Measurements from ENCODE around the gene USP7. TPM values are rescaled to one million over a fixed set of nuclear protein-coding genes. Genes with fewer than 3 reads are reported as not detected.

USP7 gene
- total RNA-seq, 4 donors from 2014 or later, result 58.8 to 94.3 (median 82.4) TPM

GRCh38 chr16:8890549-8890921 lies 73.2 kb downstream of the USP7 start:
- peaks cover 0 to 66% of the 10 kb centered on the region in 2 donors for H3K36me3 ChIP-seq
- TF ChIP-seq CTCF (IDR thresholded peaks at IDR 0.05) (no peak), POLR2A (IDR thresholded peaks at IDR 0.05) (no peak), POLR2AphosphoS5 (IDR thresholded peaks at IDR 0.05) (no peak), EP300 (IDR thresholded peaks at IDR 0.05) (no peak)
- no peak overlapping the region for H3K4me3 ChIP-seq
- ATAC-seq, result no peak
- WGBS, 2 donors (ENCODE audit: low coverage in 1 of 2), result 57% methylated on average over 2 of the region's 5 CpGs; no CpG with 5 or more reads in 1 of the 2 donors
- peaks cover 1% of the 10 kb centered on the region for H3K27me3 ChIP-seq
- H3K9me3 ChIP-seq, result no peaks in the 10 kb centered on the region
- no peak overlapping the region for H3K27ac ChIP-seq
- peaks cover 0 to 24% (median 7%) of the 10 kb centered on the region in 3 donors for H3K4me1 ChIP-seq

GRCh38 chr16:8889893-8890548 lies 73.7 kb downstream of the USP7 start:
- Histone ChIP-seq H3K27me3 (peaks cover 6% of the 10 kb centered on the region), H3K4me1 (peaks cover 0 to 27% (median 7%) of the 10 kb centered on the region in 3 donors), H3K36me3 (peaks cover 0 to 60% of the 10 kb centered on the region in 2 donors), H3K9me3 (no peaks in the 10 kb centered on the region), H3K4me3 (no peak overlapping the region), H3K27ac (no peak overlapping the region)
- TF ChIP-seq CTCF (IDR thresholded peaks at IDR 0.05) (no peak), POLR2AphosphoS5 (IDR thresholded peaks at IDR 0.05) (no peak), EP300 (IDR thresholded peaks at IDR 0.05) (no peak)
- ATAC-seq, result no peak
- WGBS, 2 donors (ENCODE audit: low coverage in 1 of 2), result 83% methylated on average over 1 of the region's 14 CpGs; no CpG with 5 or more reads in 1 of the 2 donors

- H3K4me3 ChIP-seq, result no peak overlapping the region
- no peak for TF ChIP-seq POLR2A (IDR thresholded peaks at IDR 0.05)
- TF ChIP-seq CTCF (IDR thresholded peaks at IDR 0.05), result no peak
- TF ChIP-seq EP300 (IDR thresholded peaks at IDR 0.05), result no peak
- no peak for TF ChIP-seq POLR2AphosphoS5 (IDR thresholded peaks at IDR 0.05)
- 73 to 90% methylated on average over 3 of the region's 23 CpGs for WGBS, 2 donors (ENCODE audit: low coverage in 1 of 2)
- peaks cover 0 to 27% (median 7%) of the 10 kb centered on the region in 3 donors for H3K4me1 ChIP-seq
- H3K27ac ChIP-seq, result no peak overlapping the region
- ATAC-seq, result no peak
- H3K27me3 ChIP-seq, result peaks cover 14% of the 10 kb centered on the region
- no peaks in the 10 kb centered on the region for H3K9me3 ChIP-seq
- peaks cover 0 to 52% of the 10 kb centered on the region in 2 donors for H3K36me3 ChIP-seq
These were observed 74.5 kb downstream of the USP7 start for GRCh38 chr16:8888951-8889892.

GRCh38 chr16:8887952-8888560 lies 75.7 kb downstream of the USP7 start:
- peak; percentile 59 for ATAC-seq
- TF ChIP-seq CTCF (IDR thresholded peaks at IDR 0.05), result no peak
- no peak for TF ChIP-seq POLR2A (IDR thresholded peaks at IDR 0.05)
- no peak for TF ChIP-seq POLR2AphosphoS5 (IDR thresholded peaks at IDR 0.05)
- TF ChIP-seq EP300 (IDR thresholded peaks at IDR 0.05), result no peak
- peaks cover 0 to 27% (median 7%) of the 10 kb centered on the region in 3 donors for H3K4me1 ChIP-seq
- H3K4me3 ChIP-seq, result no peak overlapping the region
- peaks cover 26% of the 10 kb centered on the region for H3K27me3 ChIP-seq
- 60 to 95% methylated on average over 1 to 6 of the region's 16 CpGs for WGBS, 2 donors (ENCODE audit: low coverage in 1 of 2)
- no peaks in the 10 kb centered on the region for H3K9me3 ChIP-seq
- H3K36me3 ChIP-seq, result peaks cover 0 to 41% of the 10 kb centered on the region in 2 donors
- peak overlapping the region in 1 of 4 donors; percentile 27 for H3K27ac ChIP-seq

All from gastroesophageal sphincter (tissue), 4 donors.